ENCODE data around the gene GP2.

The GP2 gene

GRCh38 chr16:20280259-20280658 is 47.1 kb downstream of the GP2 start:
- Histone ChIP-seq H3K27ac (ENCODE audit: low read length) (no peak overlapping the region), H3K27me3 (ENCODE audit: insufficient read depth, low read length, poor library complexity) (no peaks in the 10 kb centered on the region), H3K4me1 (ENCODE audit: insufficient read depth, low read length) (no peaks in the 10 kb centered on the region), H3K9ac (ENCODE audit: low read depth, low read length) (no peak overlapping the region), H3K79me2 (ENCODE audit: insufficient read depth, low read length) (no peaks in the 10 kb centered on the region), H4K20me1 (ENCODE audit: insufficient read depth, low read length) (no peaks in the 10 kb centered on the region), H3K4me2 (ENCODE audit: insufficient read depth, low read length) (no peak overlapping the region), H2AFZ (ENCODE audit: low read depth, low read length) (no peak overlapping the region), H3K4me3 (ENCODE audit: low read depth in 1 of 2, low read length in 2 of 2) (no peak overlapping the region), H3K36me3 (ENCODE audit: insufficient read depth, low read length) (no peaks in the 10 kb centered on the region), H3K9me3 (ENCODE audit: insufficient read depth, low read length, severe bottlenecking) (no peaks in the 10 kb centered on the region)
- DNase-seq = no peak
- no peak for ATAC-seq (ENCODE audit: insufficient read depth, low read depth)
- no peak for TF ChIP-seq EZH2 (IDR thresholded peaks at IDR 0.05; ENCODE audit: borderline replicate concordance, low read depth, low read length, severe bottlenecking)
- TF ChIP-seq CTCF (IDR thresholded peaks at IDR 0.05; ENCODE audit: borderline replicate concordance, extremely low read depth, low read length, poor library complexity, severe bottlenecking) = no peak

- ATAC-seq (ENCODE audit: insufficient read depth, low read depth) (no peak), DNase-seq (no peak)
- Histone ChIP-seq H3K4me1 (ENCODE audit: insufficient read depth, low read length) (no peaks in the 10 kb centered on the region), H3K27ac (ENCODE audit: low read length) (no peak overlapping the region), H3K36me3 (ENCODE audit: insufficient read depth, low read length) (no peaks in the 10 kb centered on the region), H3K9ac (ENCODE audit: low read depth, low read length) (no peak overlapping the region), H2AFZ (ENCODE audit: low read depth, low read length) (no peak overlapping the region), H3K79me2 (ENCODE audit: insufficient read depth, low read length) (no peaks in the 10 kb centered on the region), H3K4me2 (ENCODE audit: insufficient read depth, low read length) (no peak overlapping the region), H3K9me3 (ENCODE audit: insufficient read depth, low read length, severe bottlenecking) (no peaks in the 10 kb centered on the region), H3K27me3 (ENCODE audit: insufficient read depth, low read length, poor library complexity) (peaks cover 2% of the 10 kb centered on the region), H3K4me3 (ENCODE audit: low read depth in 1 of 2, low read length in 2 of 2) (no peak overlapping the region), H4K20me1 (ENCODE audit: insufficient read depth, low read length) (no peaks in the 10 kb centered on the region)
- TF ChIP-seq CTCF (IDR thresholded peaks at IDR 0.05; ENCODE audit: borderline replicate concordance, extremely low read depth, low read length, poor library complexity, severe bottlenecking) (no peak), EZH2 (IDR thresholded peaks at IDR 0.05; ENCODE audit: borderline replicate concordance, low read depth, low read length, severe bottlenecking) (no peak)
Measured at GRCh38 chr16:20271893-20272292, 55.4 kb downstream of the GP2 start.

GRCh38 chr16:20268409-20268808 is 58.9 kb downstream of the GP2 start:
- no peaks in the 10 kb centered on the region for H3K9me3 ChIP-seq (ENCODE audit: insufficient read depth, low read length, severe bottlenecking)
- no peak overlapping the region for H3K4me2 ChIP-seq (ENCODE audit: insufficient read depth, low read length)
- no peaks in the 10 kb centered on the region for H3K79me2 ChIP-seq (ENCODE audit: insufficient read depth, low read length)
- no peak overlapping the region for H3K4me3 ChIP-seq (ENCODE audit: low read depth in 1 of 2, low read length in 2 of 2)
- no peak overlapping the region for H3K27ac ChIP-seq (ENCODE audit: low read length)
- H2AFZ ChIP-seq (ENCODE audit: low read depth, low read length) = no peak overlapping the region
- H3K4me1 ChIP-seq (ENCODE audit: insufficient read depth, low read length) = no peaks in the 10 kb centered on the region
- H3K9ac ChIP-seq (ENCODE audit: low read depth, low read length) = no peak overlapping the region
- no peaks in the 10 kb centered on the region for H3K36me3 ChIP-seq (ENCODE audit: insufficient read depth, low read length)
- TF ChIP-seq CTCF (IDR thresholded peaks at IDR 0.05; ENCODE audit: borderline replicate concordance, extremely low read depth, low read length, poor library complexity, severe bottlenecking) (no peak), EZH2 (IDR thresholded peaks at IDR 0.05; ENCODE audit: borderline replicate concordance, low read depth, low read length, severe bottlenecking) (no peak)
- H3K27me3 ChIP-seq (ENCODE audit: insufficient read depth, low read length, poor library complexity) = peaks cover 7% of the 10 kb centered on the region
- no peaks in the 10 kb centered on the region for H4K20me1 ChIP-seq (ENCODE audit: insufficient read depth, low read length)
- no peak for ATAC-seq (ENCODE audit: insufficient read depth, low read depth)
- DNase-seq = no peak

- no peaks in the 10 kb centered on the region for H4K20me1 ChIP-seq (ENCODE audit: insufficient read depth, low read length)
- no peaks in the 10 kb centered on the region for H3K79me2 ChIP-seq (ENCODE audit: insufficient read depth, low read length)
- no peak for TF ChIP-seq CTCF (IDR thresholded peaks at IDR 0.05; ENCODE audit: borderline replicate concordance, extremely low read depth, low read length, poor library complexity, severe bottlenecking)
- TF ChIP-seq EZH2 (IDR thresholded peaks at IDR 0.05; ENCODE audit: borderline replicate concordance, low read depth, low read length, severe bottlenecking) = no peak
- no peak for DNase-seq
- no peaks in the 10 kb centered on the region for H3K9me3 ChIP-seq (ENCODE audit: insufficient read depth, low read length, severe bottlenecking)
- H3K4me2 ChIP-seq (ENCODE audit: insufficient read depth, low read length) = no peak overlapping the region
- H3K27ac ChIP-seq (ENCODE audit: low read length) = no peak overlapping the region
- H3K4me1 ChIP-seq (ENCODE audit: insufficient read depth, low read length) = no peaks in the 10 kb centered on the region
- no peak for ATAC-seq (ENCODE audit: insufficient read depth, low read depth)
- H3K9ac ChIP-seq (ENCODE audit: low read depth, low read length) = no peak overlapping the region
- no peaks in the 10 kb centered on the region for H3K36me3 ChIP-seq (ENCODE audit: insufficient read depth, low read length)
- H3K27me3 ChIP-seq (ENCODE audit: insufficient read depth, low read length, poor library complexity) = peaks cover 7% of the 10 kb centered on the region
- H2AFZ ChIP-seq (ENCODE audit: low read depth, low read length) = no peak overlapping the region
- no peak overlapping the region for H3K4me3 ChIP-seq (ENCODE audit: low read depth in 1 of 2, low read length in 2 of 2)
Measured at GRCh38 chr16:20265019-20265418, 62.3 kb downstream of the GP2 start.

Measured in DND-41 (cell line).